SJSA1 (cell line): ENCODE data around the gene INKA2. TPM values are rescaled to one million over a fixed set of nuclear protein-coding genes. Genes with fewer than 3 reads are reported as not detected.
"Not testable (repeated sequence)": the region's sequence is repeated elsewhere in the genome, so short reads cannot be mapped to it uniquely, and the experiment has no call there.

Experiments used
- DNase-seq, 2 experiments: peaks; one replicate each; pipeline ENCODE4 v3.0.0-alpha.2; 2015 to 2020; ENCODE audit warnings: low spot score in 2 of 2, low read depth in 1 of 2
- H3K27ac ChIP-seq: fragments of 250-450 bp; sonication (Bioruptor Pico); 2 replicates; pipeline ENCODE4 v1.5.1; 2020; ENCODE audit warnings: mild to moderate bottlenecking, moderate library complexity
- H3K27me3 ChIP-seq: fragments of 250-450 bp; sonication (Bioruptor Pico); replicated peaks from 2 replicates; pipeline ENCODE4 v1.5.1; 2020; ENCODE audit warnings: mild to moderate bottlenecking, moderate library complexity
- H3K36me3 ChIP-seq: fragments of 250-450 bp; sonication (Bioruptor Pico); 2 replicates; pipeline ENCODE4 v1.5.1; 2020; ENCODE audit warnings: mild to moderate bottlenecking
- H3K4me1 ChIP-seq: fragments of 250-450 bp; sonication (Bioruptor Pico); replicated peaks from 2 replicates; pipeline ENCODE4 v1.6.1; 2021; ENCODE audit warnings: mild to moderate bottlenecking
- H3K4me3 ChIP-seq: fragments of 250-450 bp; sonication (Bioruptor Pico); 2 replicates; pipeline ENCODE4 v1.5.1; 2020; ENCODE audit warnings: mild to moderate bottlenecking
- H3K9me3 ChIP-seq: fragments of 250-450 bp; sonication (Bioruptor Pico); replicated peaks from 2 replicates; pipeline ENCODE4 v1.5.1; 2020; ENCODE audit warnings: mild to moderate bottlenecking
- total RNA-seq: library from RNA; depleted of rRNA; stranded (reverse); fragments of >200 nt; shearing (Covaris generic); gene quantifications from 2 replicates; pipeline ENCODE4 v1.2.3, GENCODE V29; 2014

The INKA2 gene
- total RNA-seq, 1 experiment from 2014 or later: 3.4 TPM

- DNase-seq: no peak
- Histone ChIP-seq H3K27ac (no peak overlapping the region), H3K4me3 (no peak overlapping the region), H3K4me1 (peaks cover 24% of the 10 kb centered on the region), H3K27me3 (no peaks in the 10 kb centered on the region), H3K36me3 (no peaks in the 10 kb centered on the region), H3K9me3 (no peaks in the 10 kb centered on the region)
Measured at GRCh38 chr1:111745675-111746613, 6.7 kb upstream of the INKA2 start.

GRCh38 chr1:111743679-111744101 is 4.5 kb upstream of the INKA2 start:
- H3K27me3 ChIP-seq: no peaks in the 10 kb centered on the region
- peaks cover 40% of the 10 kb centered on the region for H3K4me1 ChIP-seq
- H3K36me3 ChIP-seq: no peaks in the 10 kb centered on the region
- H3K27ac ChIP-seq: no peak overlapping the region
- H3K4me3 ChIP-seq: no peak overlapping the region
- peak in 1 of 2 experiments; percentile 62 for DNase-seq
- H3K9me3 ChIP-seq: no peaks in the 10 kb centered on the region

GRCh38 chr1:111742938-111743549 is 3.8 kb upstream of the INKA2 start:
- no peaks in the 10 kb centered on the region; the same call in 1 of the 2 replicates for H3K36me3 ChIP-seq
- peak in 1 of 2 experiments; percentile 31 for DNase-seq
- no peak overlapping the region for H3K4me3 ChIP-seq
- peaks cover 46% of the 10 kb centered on the region for H3K4me1 ChIP-seq
- H3K9me3 ChIP-seq: no peaks in the 10 kb centered on the region
- H3K27ac ChIP-seq: peak overlapping the region; percentile 38; the same call in 1 of the 2 replicates
- no peaks in the 10 kb centered on the region for H3K27me3 ChIP-seq

GRCh38 chr1:111742292-111742691 is 3.1 kb upstream of the INKA2 start:
- H3K27ac ChIP-seq: not testable (repeated sequence)

GRCh38 chr1:111739925-111740765 is 950 bp upstream of the INKA2 start:
- DNase-seq: peak; percentile 43 to 67
- Histone ChIP-seq H3K27ac (peak overlapping the region; percentile 2; the same call in 1 of the 2 replicates), H3K4me3 (peak overlapping the region; percentile 53), H3K4me1 (peaks cover 75% of the 10 kb centered on the region), H3K27me3 (no peaks in the 10 kb centered on the region), H3K36me3 (peaks cover 9% of the 10 kb centered on the region; the same call in 1 of the 2 replicates), H3K9me3 (no peaks in the 10 kb centered on the region)

More at GRCh38 chr1:111742292-111742691, 3.1 kb upstream of the INKA2 start:
- H3K9me3 ChIP-seq, H3K4me3 ChIP-seq, H3K27me3 ChIP-seq, H3K36me3 ChIP-seq, DNase-seq: not testable (repeated sequence)
- H3K4me1 ChIP-seq: peaks cover 54% of the 10 kb centered on the region

DNA sequence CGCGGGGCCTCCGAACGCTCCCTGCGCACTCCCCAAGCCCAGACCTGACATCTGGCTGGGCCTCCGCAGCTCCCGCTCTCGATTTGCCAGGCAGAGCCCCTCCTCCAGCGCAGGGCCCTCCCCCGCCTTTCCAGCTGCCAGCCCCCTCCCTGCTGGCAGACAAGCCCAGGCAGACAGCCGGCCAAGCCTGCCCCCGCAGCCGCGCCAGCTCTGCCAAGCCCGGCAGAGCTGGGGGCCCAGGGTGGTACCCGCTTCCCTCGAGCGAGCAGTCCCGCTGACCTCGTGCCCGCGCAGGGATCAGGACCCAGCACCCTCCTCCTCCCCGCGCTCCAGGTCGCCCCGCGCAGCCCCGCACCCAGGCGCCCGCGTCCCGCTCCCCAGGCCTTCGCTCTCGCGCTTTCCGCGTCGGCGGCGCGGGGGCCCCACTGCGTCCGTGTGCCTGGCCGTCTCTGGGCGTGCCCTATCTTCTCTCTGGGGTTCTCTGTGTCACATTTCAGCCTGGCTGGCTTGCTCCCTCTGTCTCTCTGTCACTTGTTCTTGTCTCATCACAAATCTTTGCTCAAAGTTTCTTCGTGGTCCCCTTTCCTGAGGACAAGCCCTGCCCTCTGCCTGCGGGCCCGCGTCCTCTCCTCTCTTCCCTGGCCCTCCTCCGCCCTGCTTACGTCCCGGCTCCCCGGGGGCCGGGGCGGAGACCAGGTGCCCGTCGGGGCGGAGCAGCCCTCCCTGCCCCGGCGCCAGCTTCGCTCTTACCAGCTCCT is 580 bp downstream of the INKA2 start:
- peak overlapping the region; percentile 53 for H3K4me3 ChIP-seq
- peaks cover 12% of the 10 kb centered on the region; the same call in 1 of the 2 replicates for H3K36me3 ChIP-seq
- peak; percentile 60 to 86 for DNase-seq
- H3K27me3 ChIP-seq: no peaks in the 10 kb centered on the region
- no peaks in the 10 kb centered on the region for H3K9me3 ChIP-seq
- H3K27ac ChIP-seq: peak overlapping the region; percentile 9; the same call in 1 of the 2 replicates
- H3K4me1 ChIP-seq: peaks cover 78% of the 10 kb centered on the region

DNA sequence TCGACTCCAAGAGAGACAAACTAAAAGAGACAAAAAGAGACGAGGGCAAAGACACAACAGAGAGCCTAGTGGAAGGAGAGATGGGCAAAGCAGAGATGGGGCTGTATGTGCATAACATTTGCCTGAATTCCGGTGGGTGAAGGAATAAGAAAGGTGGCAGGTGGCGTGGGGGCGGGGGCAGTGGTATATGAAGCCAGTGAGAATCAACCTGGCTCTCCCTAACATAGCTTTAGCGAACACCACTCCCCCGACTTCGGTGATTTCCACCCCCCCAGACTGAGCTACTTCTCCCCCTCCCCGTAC is 1.1 kb downstream of the INKA2 start:
- Histone ChIP-seq H3K4me3 (peak overlapping the region; percentile 53), H3K4me1 (peaks cover 78% of the 10 kb centered on the region), H3K36me3 (peaks cover 12% of the 10 kb centered on the region; the same call in 1 of the 2 replicates), H3K9me3 (no peaks in the 10 kb centered on the region), H3K27ac (no peak overlapping the region), H3K27me3 (no peaks in the 10 kb centered on the region)
- DNase-seq: no peak

DNA sequence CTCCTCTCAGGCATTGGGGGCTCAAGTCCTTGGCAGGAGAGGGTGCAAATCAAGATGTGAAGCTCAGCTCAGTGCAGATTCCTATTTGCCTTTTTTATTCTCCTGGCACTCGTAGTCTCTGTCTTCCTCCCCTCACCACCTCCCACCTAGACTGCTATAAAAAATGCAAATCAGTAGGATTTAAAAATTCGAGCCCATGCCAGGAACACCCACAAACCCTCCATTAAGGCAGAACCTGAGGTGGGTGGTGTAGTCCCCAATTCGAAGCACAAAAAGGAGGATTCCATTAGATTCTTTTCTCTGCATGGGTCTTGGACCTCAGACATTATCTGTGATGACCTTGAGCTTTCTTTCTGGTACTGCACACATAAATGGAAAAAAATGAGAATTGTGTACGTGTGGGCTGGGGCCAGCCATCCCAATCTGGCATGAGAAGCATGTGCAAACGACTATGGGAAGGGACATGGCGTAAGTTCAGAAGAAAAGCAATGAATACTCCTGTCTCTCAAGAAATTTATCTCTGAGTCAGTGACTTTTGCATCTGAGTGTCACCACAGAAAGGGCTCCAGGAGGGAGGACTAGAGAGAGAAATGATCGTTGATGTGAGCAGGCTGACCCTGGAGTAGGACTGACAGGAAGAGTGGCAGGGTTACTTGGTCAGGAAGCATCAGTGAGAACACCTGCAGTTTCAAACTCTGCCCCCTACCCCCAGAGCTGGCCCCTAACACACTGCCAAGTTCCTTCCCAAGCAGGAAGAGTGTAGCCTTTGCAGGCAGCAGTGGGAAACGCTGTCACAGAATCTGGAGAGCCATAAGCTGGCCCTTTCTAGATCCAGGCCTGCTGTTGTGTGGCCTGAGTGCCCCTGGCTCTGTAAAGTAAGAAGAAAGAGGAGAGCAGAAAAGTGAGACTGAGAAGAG is 1.7 kb downstream of the INKA2 start:
- H3K27ac ChIP-seq: peak overlapping the region; percentile 46
- H3K4me3 ChIP-seq: peak overlapping the region; percentile 53
- peaks cover 12% of the 10 kb centered on the region; the same call in 1 of the 2 replicates for H3K36me3 ChIP-seq
- peaks cover 72% of the 10 kb centered on the region for H3K4me1 ChIP-seq
- no peaks in the 10 kb centered on the region for H3K9me3 ChIP-seq
- no peaks in the 10 kb centered on the region for H3K27me3 ChIP-seq
- DNase-seq: no peak

DNA sequence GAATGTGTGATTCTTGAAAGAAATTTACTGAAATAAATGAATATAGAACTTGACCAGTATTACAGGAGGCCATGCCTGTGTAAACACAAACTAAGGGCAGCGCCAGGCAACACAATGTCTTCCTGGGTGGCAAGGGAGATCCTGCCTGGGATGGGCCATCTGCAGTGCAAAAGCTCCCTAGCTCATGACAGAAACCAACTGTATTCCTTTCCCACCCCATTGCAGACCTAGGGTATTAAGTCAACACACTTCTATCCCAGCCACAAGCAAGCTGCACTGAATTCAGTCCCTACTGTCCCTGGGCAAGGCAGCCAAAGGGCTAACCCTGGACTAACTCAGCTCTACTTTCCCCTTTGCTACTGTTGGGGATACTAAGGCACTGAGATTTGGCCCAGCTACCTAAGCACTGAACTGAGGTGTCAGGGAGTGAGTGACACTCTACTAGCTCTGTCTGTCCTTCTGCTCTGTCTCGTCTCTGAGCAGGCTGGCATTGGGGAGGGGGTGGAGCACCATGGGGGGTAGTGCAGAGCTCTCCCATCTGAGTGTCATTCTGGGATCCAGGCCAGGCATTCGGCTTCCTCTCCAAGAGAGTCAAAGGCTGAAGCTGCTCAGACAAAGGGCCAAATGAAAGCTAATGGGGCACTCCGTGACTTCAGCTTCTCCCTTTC is 2.5 kb downstream of the INKA2 start:
- H3K4me1 ChIP-seq: peaks cover 67% of the 10 kb centered on the region
- DNase-seq: peak; percentile 62 to 75
- H3K36me3 ChIP-seq: peaks cover 12% of the 10 kb centered on the region; the same call in 1 of the 2 replicates
- H3K9me3 ChIP-seq: no peaks in the 10 kb centered on the region
- H3K27me3 ChIP-seq: no peaks in the 10 kb centered on the region
- peak overlapping the region; percentile 46 for H3K27ac ChIP-seq
- H3K4me3 ChIP-seq: no peak overlapping the region

- no peaks in the 10 kb centered on the region for H3K9me3 ChIP-seq
- H3K4me1 ChIP-seq: peaks cover 67% of the 10 kb centered on the region
- H3K4me3 ChIP-seq: no peak overlapping the region
- peaks cover 12% of the 10 kb centered on the region; the same call in 1 of the 2 replicates for H3K36me3 ChIP-seq
- H3K27me3 ChIP-seq: no peaks in the 10 kb centered on the region
- DNase-seq: no peak
- peak overlapping the region; percentile 7; the same call in 1 of the 2 replicates for H3K27ac ChIP-seq
Measured at GRCh38 chr1:111735858-111736544, 3.2 kb downstream of the INKA2 start.

- Histone ChIP-seq H3K27me3 (no peaks in the 10 kb centered on the region), H3K4me3 (no peak overlapping the region), H3K9me3 (no peaks in the 10 kb centered on the region), H3K27ac (no peak overlapping the region), H3K4me1 (peaks cover 64% of the 10 kb centered on the region), H3K36me3 (peaks cover 13% of the 10 kb centered on the region; the same call in 1 of the 2 replicates)
- no peak for DNase-seq
Measured at GRCh38 chr1:111735321-111735720, 3.9 kb downstream of the INKA2 start.
